Liver (tissue), 9 donors: ENCODE measurements around the gene KCNIP1. TPM values are rescaled to one million over a fixed set of nuclear protein-coding genes. Genes with fewer than 3 reads are reported as not detected.
A peak's percentile ranks its signal among the peaks of the same experiment; 100 is the strongest.

ENCODE experiments used
- DNase-seq: peaks from one replicate; pipeline ENCODE4 v3.0.0-alpha.2; 2017; ENCODE audit warnings: low spot score
- H3K27ac ChIP-seq, 2 donors: one replicate each; pipeline ENCODE4 v1.7.0; 2013; ENCODE audit warnings: inconsistent platforms in 2 of 2, low read length in 2 of 2, control low read depth in 1 of 2, low read depth in 1 of 2, mild to moderate bottlenecking in 1 of 2
- H3K27me3 ChIP-seq, 4 donors: one replicate each; pipeline versions ENCODE4 v1.6.1 to v1.7.0; 2013; ENCODE audit warnings: low read length in 3 of 4, inconsistent platforms in 1 of 4, mild to moderate bottlenecking in 1 of 4, moderate library complexity in 1 of 4; ENCODE audit not compliant: control insufficient read depth in 4 of 4, insufficient read depth in 4 of 4
- H3K36me3 ChIP-seq, 4 donors: one replicate each; pipeline versions ENCODE4 v1.6.1 to v1.7.0; 2013; ENCODE audit warnings: low read length in 3 of 4, mild to moderate bottlenecking in 3 of 4, low read depth in 1 of 4, moderate library complexity in 1 of 4; ENCODE audit not compliant: control insufficient read depth in 4 of 4, insufficient read depth in 3 of 4
- H3K4me1 ChIP-seq, 4 donors: one replicate each; pipeline versions ENCODE4 v1.6.1 to v1.7.0; 2013; ENCODE audit warnings: low read length in 3 of 4, mild to moderate bottlenecking in 3 of 4, moderate library complexity in 1 of 4; ENCODE audit not compliant: control insufficient read depth in 4 of 4, insufficient read depth in 4 of 4
- H3K4me3 ChIP-seq, 3 donors: one replicate each; pipeline versions ENCODE4 v1.6.1 to v1.7.0; 2013; ENCODE audit warnings: low read length in 3 of 3, control low read depth in 1 of 3, low read depth in 1 of 3, mild to moderate bottlenecking in 1 of 3
- H3K9ac ChIP-seq, 2 donors: one replicate each; pipeline ENCODE4 v1.7.0; 2013; ENCODE audit warnings: low read length in 2 of 2, mild to moderate bottlenecking in 2 of 2, moderate library complexity in 2 of 2, control low read depth in 1 of 2, low read depth in 1 of 2
- H3K9me3 ChIP-seq, 4 donors: one replicate each; pipeline versions ENCODE4 v1.6.1 to v1.7.0; 2013; ENCODE audit warnings: low read length in 3 of 4; ENCODE audit not compliant: control insufficient read depth in 4 of 4
- CTCF ChIP-seq: fragments of 150-350 bp; IDR thresholded peaks from 2 replicates; pipeline ENCODE4 v1.5.1; 2017; ENCODE audit warnings: improper control_type of control experiment, low read depth, low read length; ENCODE audit not compliant: missing input control
- EGR1 ChIP-seq, 2 donors: IDR thresholded peaks; 2 replicates each; pipeline ENCODE4 v1.6.1; 2016 to 2018; ENCODE audit warnings: antibody characterized with exemption in 2 of 2, low read depth in 2 of 2
- FOXA1 ChIP-seq: IDR thresholded peaks from 2 replicates; pipeline ENCODE4 v1.6.1; 2016; ENCODE audit warnings: antibody characterized with exemption
- FOXA2 ChIP-seq: IDR thresholded peaks from 2 replicates; pipeline ENCODE4 v1.6.1; 2016; ENCODE audit warnings: antibody characterized with exemption
- GABPA ChIP-seq, 2 donors: IDR thresholded peaks in 1 of 2; conservative IDR thresholded peaks in 1 of 2; 2 replicates each; pipeline ENCODE4 v1.6.1; 2016; ENCODE audit warnings: antibody characterized with exemption in 2 of 2, mild to moderate bottlenecking in 1 of 2, moderate library complexity in 1 of 2
- HNF4A ChIP-seq, 2 donors: conservative IDR thresholded peaks; 2 replicates each; pipeline ENCODE4 v1.6.1; 2016; ENCODE audit warnings: antibody characterized with exemption in 2 of 2, mild to moderate bottlenecking in 2 of 2
- HNF4G ChIP-seq: IDR thresholded peaks from 2 replicates; pipeline ENCODE4 v1.6.1; 2016; ENCODE audit warnings: antibody characterized with exemption
- JUND ChIP-seq, 2 donors: IDR thresholded peaks; 2 replicates each; pipeline ENCODE4 v1.6.1; 2016; ENCODE audit warnings: antibody characterized with exemption in 2 of 2
- MAX ChIP-seq: IDR thresholded peaks from 2 replicates; pipeline ENCODE4 v1.6.1; 2016; ENCODE audit warnings: antibody characterized with exemption
- NR2F2 ChIP-seq: IDR thresholded peaks from 2 replicates; pipeline ENCODE4 v1.6.1; 2016; ENCODE audit warnings: antibody characterized with exemption
- RAD21 ChIP-seq, 2 donors: IDR thresholded peaks; 2 replicates each; pipeline ENCODE4 v1.6.1; 2016; ENCODE audit warnings: antibody characterized with exemption in 2 of 2, mild to moderate bottlenecking in 2 of 2
- REST ChIP-seq: IDR thresholded peaks from 2 replicates; pipeline ENCODE4 v1.6.1; 2016; ENCODE audit warnings: antibody characterized with exemption, mild to moderate bottlenecking
- RXRA ChIP-seq, 2 donors: IDR thresholded peaks; 2 replicates each; pipeline ENCODE4 v1.6.1; 2017 to 2018; ENCODE audit warnings: antibody characterized with exemption in 2 of 2, mild to moderate bottlenecking in 1 of 2
- SP1 ChIP-seq: IDR thresholded peaks from 2 replicates; pipeline ENCODE4 v1.6.1; 2018; ENCODE audit warnings: antibody characterized with exemption, mild to moderate bottlenecking
- TAF1 ChIP-seq: conservative IDR thresholded peaks from 2 replicates; pipeline ENCODE4 v1.6.1; 2016; ENCODE audit warnings: antibody characterized with exemption, mild to moderate bottlenecking
- WGBS: extraction: QIAGEN DNeasy Blood & Tissue Kit; methylation state at CpG from one replicate; pipeline ENCODE4 v1.1.7; 2013; 5-methylcytosine and 5-hydroxymethylcytosine counted together
- polyA plus RNA-seq, 2 donors: library from polyadenylated mRNA; stranded (reverse) in 1 of 2; unstranded in 1 of 2; fragments of 200-250 nt in 1 of 2; fragments of >200 nt in 1 of 2; fragmentation: Nextera tagmentation in 1 of 2; extraction: Ambion mirVana in 1 of 2; gene quantifications; one replicate each; pipeline versions ENCODE4 v1.2.1 to v1.2.3, GENCODE V29; 2013 to 2015
- total RNA-seq, 2 donors: library from RNA; depleted of rRNA; stranded (reverse); fragments of >200 nt; gene quantifications; one replicate each; pipeline ENCODE4 v1.2.3, GENCODE V29; 2014
- donor health status: healthy.
- donor health status: healthy.
- donor health status: healthy.
- donor health status: healthy.
- donor health status: healthy.

Gene KCNIP1
- total and polyA plus RNA-seq, 4 donors: 0.08 to 0.23 TPM; not detected in 2

GRCh38 chr5:170751631-170752030 lies 247.8 kb downstream of the KCNIP1 start:
- H3K36me3 ChIP-seq: no peaks in the 10 kb centered on the region
- H3K9me3 ChIP-seq: no peaks in the 10 kb centered on the region
- 83% methylated on average over 11 of the region's 11 CpGs for WGBS
- H3K4me1 ChIP-seq: no peaks in the 10 kb centered on the region
- H3K27me3 ChIP-seq: peaks cover 0 to 9% (median 2%) of the 10 kb centered on the region in 4 donors
- H3K9ac ChIP-seq: no peak overlapping the region
- TF ChIP-seq FOXA2 (no peak), TAF1 (no peak), SP1 (no peak), NR2F2 (no peak), CTCF (no peak), JUND (IDR thresholded peaks at IDR 0.05) (no peak), EGR1 (IDR thresholded peaks at IDR 0.05; ENCODE audit: low read depth in 2 of 2) (no peak), RXRA (IDR thresholded peaks at IDR 0.05) (no peak), HNF4G (no peak), REST (no peak), GABPA (IDR thresholded peaks at IDR 0.05 in 1 of 2, conservative IDR thresholded peaks at IDR 0.05 in 1 of 2) (no peak)
- no peak overlapping the region for H3K4me3 ChIP-seq
- H3K27ac ChIP-seq: peak overlapping the region in 1 of 2 donors; percentile 27
- DNase-seq: no peak

- H3K27ac ChIP-seq: no peak overlapping the region
- H3K4me1 ChIP-seq: no peaks in the 10 kb centered on the region
Measured at GRCh38 chr5:170752257-170753215, 248.7 kb downstream of the KCNIP1 start.

More at GRCh38 chr5:170752257-170753215, 248.7 kb downstream of the KCNIP1 start:
- Histone ChIP-seq H3K9me3 (no peaks in the 10 kb centered on the region), H3K4me3 (no peak overlapping the region), H3K36me3 (no peaks in the 10 kb centered on the region), H3K9ac (no peak overlapping the region), H3K27me3 (peaks cover 0 to 9% (median 2%) of the 10 kb centered on the region in 4 donors)
- DNase-seq: no peak
- TF ChIP-seq TAF1: no peak
- no peak for TF ChIP-seq RAD21 (IDR thresholded peaks at IDR 0.05)
- TF ChIP-seq RXRA (IDR thresholded peaks at IDR 0.05): no peak
- TF ChIP-seq CTCF: no peak
- no peak for TF ChIP-seq FOXA1
- no peak for TF ChIP-seq MAX
- TF ChIP-seq HNF4A (conservative IDR thresholded peaks at IDR 0.05): no peak
- WGBS: 62% methylated on average over 10 of the region's 10 CpGs
